Activated CD4-positive, alpha-beta T cell treated with anti-CD3 and anti-CD28 coated beads, Interleukin-2, Interleukin-4, amounts not matched to agents 100 ng/mL and 50 ng/mL, durations not matched to agents 16 hours and 8 hours (primary cell): ENCODE results near the gene CHMP4B.
"Not testable (repeated sequence)": the region's sequence is repeated elsewhere in the genome, so short reads cannot be mapped to it uniquely, and the experiment has no call there.

Experiments
- DNase-seq: peaks from one replicate; pipeline ENCODE4 v3.0.0-alpha.2; 2020; ENCODE audit warnings: low spot score

The CHMP4B gene

GRCh38 chr20:33790566-33790965 lies 20.6 kb upstream of the CHMP4B start:
- no peak for DNase-seq

DNA sequence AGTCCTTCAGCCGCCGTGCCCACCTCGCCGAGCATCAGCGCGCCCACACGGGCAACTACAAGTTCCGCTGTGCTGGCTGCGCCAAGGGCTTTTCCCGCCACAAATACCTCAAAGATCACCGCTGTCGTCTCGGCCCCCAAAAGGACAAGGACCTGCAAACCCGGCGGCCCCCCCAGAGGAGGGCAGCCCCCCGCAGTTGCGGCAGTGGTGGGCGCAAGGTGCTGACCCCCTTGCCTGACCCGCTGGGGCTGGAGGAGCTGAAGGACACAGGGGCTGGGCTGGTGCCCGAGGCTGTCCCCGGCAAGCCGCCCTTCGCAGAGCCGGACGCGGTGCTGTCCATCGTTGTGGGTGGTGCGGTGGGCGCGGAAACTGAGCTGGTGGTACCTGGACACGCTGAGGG lies 20.1 kb upstream of the CHMP4B start:
- DNase-seq, result no peak

- no peak for DNase-seq
Measured at GRCh38 chr20:33791540-33791939, 19.6 kb upstream of the CHMP4B start.

GRCh38 chr20:33791959-33792597 lies 19.1 kb upstream of the CHMP4B start:
- DNase-seq, result peak; percentile 42

GRCh38 chr20:33792598-33792989 lies 18.6 kb upstream of the CHMP4B start:
- DNase-seq, result not testable (repeated sequence)

DNA sequence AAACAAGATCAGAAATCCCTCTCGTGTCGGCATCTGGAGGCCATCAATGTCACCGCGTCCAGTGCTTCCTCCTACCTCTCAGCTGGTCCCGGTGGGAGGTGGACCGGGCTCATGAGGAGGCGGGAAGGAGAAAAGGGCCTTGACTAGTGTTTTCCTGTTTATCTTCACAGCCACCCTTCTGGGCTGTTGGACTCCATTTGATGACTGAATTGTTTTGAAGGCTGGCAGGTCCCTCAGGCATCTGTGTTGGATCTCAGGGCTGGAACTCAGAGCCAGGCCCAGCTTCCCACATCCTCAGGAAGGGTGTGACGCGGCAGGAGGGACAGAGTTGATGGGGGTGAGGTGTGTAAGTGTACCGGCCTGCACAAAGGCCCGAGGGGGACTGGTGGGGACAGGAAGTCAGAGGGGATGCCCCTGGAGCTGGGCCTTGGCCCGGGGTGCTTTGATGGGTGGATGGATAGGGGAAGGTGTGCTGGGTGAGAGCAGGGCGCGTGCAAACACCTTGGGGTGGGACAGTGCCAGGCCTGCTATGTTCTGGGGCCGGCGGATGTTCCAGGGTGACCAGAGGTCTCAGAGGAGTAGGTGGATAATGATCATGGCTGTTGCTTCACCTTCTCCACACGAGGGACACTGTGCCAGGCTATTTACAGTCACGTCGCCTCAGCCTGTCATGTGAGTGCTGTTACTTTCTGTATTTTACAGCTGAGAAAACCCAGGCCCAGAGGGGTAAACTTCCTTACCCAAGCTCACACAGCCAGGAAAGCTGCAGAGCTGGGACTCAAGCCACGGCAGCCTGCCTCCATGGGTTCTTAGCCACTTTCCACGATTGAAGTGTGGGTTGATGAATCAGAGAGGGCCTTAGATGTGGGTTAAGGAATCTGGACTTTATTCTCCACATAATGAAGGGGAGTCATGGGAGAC lies 17.9 kb upstream of the CHMP4B start:
- no peak for DNase-seq

DNA sequence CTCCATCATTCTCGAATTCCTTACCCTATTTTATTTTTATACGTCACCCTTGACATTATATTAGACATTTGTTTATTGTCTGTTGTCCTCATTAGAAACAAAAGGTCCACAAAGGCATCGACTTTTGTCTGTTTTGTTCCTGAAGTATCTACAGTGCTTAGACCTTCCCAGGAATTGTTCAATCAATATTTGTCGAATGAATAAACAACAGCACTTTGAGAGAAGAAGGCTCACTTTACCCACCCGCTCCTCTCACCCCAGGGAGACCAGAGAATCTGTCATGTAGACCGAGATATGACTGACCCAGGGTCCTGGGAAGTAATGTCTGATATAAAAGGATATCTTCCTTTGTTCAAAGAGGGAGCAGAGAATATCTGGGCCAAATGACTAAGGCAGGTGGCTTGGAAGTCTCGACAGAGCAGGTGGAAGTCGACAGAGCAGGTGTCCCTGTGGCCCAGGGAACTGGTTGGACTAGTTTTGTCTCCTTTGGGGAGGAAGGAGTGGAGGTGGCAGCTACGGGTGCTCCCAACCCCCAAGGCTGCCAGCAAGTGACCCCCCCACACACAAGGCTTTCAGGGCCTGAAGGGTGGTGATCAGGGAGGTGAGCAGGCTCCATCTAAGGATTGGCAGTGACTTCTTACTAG lies 14.8 kb upstream of the CHMP4B start:
- no peak for DNase-seq

GRCh38 chr20:33796907-33797544 lies 14.1 kb upstream of the CHMP4B start:
- DNase-seq, result no peak

DNA sequence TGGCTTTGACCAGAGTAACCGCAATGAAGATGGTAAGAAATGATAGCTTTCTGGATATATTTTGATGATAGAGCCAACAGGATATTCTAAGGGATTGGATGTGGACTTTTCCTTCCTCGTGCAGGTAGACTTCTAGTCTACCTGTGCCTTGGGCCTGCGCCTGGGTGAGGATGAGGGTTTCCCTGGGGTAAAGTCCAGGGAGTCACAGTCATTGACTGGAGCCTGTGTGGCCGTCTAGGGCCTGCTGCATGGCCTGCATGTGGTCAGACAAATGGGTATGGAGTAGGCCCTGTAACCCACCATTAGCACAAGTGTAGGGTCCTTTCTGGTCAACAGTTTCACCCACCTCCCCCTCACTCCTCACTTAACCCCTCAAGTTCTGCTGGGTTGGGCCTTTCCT lies 12.7 kb upstream of the CHMP4B start:
- DNase-seq, result no peak

DNA sequence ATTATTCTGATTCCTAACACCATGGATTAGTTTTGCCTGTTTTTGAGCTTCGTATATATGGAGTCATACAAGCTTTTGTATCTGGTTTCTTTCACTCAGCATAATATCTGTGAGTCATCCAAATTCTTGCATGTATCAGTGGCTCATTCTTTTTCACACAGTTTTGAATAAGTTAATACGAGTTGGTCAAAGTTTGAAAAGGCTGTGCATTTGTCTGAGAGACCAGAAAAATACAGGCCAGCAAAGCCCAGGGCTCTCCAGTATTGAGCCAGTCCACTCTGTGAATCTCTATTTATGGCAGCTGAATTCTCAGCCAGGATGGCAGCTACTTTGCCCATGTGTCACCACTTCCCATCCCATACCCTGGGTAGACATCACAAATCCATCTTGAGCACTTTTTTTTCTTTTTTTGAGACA lies 7.2 kb upstream of the CHMP4B start:
- DNase-seq, result no peak

DNA sequence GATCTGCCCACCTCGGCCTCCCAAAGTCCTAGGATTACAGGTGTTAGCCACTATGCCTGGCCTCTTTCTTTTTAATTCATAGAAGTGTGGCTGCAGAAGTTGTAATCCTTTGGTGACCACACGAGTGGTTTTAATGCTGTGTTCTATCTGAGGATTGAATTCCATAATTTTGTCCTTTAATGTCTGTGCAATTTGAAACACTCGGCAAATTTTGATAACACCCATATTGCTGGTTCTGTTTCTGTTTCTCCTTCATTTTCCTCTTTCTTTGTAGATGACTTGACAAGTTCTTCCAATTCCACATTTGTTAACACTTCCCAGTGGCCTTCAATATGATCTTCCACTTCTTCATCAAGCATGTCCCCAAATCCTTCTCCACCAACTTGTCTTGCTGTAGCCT lies 2.8 kb upstream of the CHMP4B start:
- no peak for DNase-seq

DNA sequence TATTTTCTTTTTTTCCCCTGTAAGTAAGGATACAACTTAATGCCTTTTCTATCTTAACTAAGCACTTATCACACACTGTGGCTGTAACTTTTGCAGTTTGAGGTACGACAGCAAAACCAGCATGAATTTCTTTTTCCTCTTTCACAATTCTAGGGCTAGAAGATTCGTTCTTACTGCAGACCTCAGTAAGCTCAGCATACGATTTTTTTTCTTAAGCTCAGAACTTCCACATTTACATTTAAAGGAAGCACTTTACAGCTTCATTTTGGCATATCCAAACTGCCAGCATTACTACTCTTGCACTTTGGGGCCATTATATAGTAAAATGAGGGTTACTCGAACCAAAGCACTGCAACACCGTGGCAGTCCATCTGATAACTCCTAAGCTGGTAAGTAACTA lies 889 bp upstream of the CHMP4B start:
- DNase-seq, result no peak

DNA sequence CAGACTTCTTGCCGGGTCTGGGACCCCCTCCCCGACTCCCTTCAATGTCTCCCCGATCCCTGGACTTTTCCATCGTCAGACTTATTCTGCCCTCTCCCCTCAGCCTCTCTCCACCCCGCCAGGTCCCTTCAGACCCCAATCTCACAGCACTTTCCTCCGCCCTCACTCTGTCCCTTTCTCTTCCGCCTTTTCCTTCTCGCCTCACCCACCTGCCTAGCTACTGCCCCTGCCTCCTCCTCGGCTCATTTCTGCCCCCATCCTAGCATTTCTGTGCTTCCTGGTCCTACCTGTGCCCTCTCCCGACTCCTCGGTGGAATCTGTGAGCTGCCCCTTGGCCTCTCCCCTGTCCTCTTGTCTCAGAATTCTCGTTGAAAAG lies 616 bp downstream of the CHMP4B start:
- no peak for DNase-seq

DNA sequence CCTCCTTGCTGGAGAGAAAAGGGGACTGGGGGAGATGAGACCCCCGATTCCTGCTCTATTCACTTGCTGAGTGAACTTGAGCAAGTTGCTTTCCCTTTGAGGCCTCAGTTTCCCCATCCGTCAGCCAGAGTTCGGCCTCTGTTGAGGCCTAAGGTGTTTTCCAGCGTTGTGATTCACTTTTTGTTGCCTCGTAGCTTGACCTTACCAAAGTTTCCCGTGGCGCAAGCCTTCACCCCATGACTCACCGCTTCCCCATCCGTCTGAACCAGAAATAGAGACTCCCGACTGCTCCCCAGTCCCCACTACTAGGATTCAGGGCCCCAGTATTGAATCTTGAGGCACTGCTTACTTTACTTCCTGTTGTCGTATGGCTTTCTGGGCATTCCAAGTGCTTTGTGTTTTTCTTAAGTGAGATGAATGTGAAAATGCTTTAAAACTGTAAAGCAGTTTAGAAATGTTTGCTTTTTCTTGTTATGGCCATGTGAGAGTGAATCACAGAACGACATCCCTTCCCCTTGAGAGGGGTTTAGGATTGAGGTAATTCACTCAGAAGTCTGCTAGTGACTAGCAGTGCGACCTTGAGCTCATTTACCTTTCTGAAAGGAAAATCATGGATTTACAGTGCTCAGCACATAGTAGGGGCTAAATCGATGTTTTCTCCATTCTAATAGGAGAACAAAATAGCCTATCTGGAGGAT lies 1.2 kb downstream of the CHMP4B start:
- peak; percentile 29 for DNase-seq

DNA sequence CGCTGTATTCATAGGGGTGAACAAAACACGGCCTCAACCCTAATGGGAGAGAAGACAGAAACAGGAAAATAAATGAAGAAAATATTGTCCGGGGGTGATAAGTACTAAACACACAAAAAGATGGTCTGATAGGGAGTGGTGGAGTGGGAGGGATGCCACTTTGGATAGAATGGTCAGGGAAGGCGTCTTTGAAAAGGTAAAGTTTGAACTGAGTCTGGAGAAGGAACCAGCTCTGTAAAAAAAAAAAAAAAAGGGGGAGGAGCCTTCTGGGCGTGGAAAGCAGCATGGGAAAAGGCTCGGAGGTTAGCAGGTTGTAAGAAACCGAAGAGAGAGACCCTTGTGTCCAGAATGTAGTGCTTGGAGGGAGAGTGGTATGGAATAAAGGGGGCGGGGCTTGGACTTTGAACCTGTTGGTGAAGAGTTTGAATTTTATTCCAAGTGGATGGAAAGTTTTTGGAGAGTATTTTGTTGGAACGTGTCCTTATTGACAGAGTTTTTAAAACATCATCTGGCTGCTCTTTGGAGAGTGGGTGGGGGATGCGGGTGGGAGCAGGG lies 1.8 kb downstream of the CHMP4B start:
- DNase-seq, result no peak

DNA sequence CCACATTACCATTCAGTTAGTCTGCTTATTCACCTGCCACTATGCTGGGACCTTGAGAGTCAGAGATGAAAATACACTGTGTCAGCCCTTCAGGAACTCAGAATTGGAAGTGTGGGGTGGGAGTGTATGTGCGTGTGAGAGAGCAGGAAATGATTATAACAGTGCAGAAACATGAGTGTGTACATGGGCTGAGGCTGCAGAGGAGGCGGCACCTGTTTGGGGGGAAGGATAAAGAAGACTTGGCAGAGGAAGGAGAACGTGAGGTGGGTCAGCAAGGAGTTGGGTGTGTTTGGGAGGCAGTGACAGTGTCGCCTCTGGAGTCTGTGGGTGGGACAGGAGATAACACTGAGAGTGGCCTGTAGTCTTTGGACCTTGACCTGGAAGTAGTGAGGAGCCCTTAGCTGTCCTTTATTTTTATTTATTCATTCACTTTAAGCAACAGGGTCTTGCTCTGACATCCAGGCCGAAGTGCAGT lies 3.1 kb downstream of the CHMP4B start:
- no peak for DNase-seq

GRCh38 chr20:33815671-33816070 lies 4.5 kb downstream of the CHMP4B start:
- DNase-seq, result no peak

DNA sequence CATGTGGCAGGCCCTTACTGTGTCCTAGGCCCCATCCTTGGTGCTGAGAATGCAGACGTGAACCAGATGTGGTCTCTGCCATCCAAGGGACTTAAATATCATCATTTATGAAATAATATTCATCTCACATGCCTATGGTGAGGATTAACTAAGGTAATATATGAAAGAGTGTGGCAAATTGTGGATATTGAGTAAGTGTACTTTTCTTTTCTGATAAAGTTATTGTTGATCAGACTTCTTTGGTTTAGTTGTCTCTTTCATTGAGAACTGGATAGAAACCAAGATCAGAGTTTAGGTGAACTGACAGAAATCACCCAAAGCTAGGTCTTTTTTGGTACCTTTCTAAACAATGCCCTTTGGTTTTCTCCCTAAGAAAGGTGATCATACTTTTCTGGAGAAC lies 5.0 kb downstream of the CHMP4B start:
- no peak for DNase-seq

GRCh38 chr20:33817411-33817810 lies 6.3 kb downstream of the CHMP4B start:
- no peak for DNase-seq

DNA sequence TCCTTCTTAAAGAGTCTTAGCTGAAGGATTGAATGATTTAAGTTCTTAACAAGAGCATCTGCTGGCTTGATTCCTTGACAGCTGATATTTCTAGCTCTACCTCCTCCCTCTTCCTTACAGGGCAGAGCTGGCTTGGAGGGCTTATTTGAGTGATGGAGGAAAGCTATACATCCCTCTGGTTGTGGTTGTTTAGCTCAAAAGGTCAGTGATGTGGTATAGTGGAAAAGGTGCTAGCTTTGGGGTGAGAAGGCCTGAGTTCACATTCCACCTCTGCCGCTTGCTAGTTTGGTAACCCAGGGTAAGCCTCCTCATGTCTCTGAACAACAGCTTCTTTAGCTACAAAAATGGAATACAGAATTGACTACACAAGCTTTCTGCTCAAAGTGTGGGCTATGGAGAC lies 8.3 kb downstream of the CHMP4B start:
- DNase-seq, result no peak

DNA sequence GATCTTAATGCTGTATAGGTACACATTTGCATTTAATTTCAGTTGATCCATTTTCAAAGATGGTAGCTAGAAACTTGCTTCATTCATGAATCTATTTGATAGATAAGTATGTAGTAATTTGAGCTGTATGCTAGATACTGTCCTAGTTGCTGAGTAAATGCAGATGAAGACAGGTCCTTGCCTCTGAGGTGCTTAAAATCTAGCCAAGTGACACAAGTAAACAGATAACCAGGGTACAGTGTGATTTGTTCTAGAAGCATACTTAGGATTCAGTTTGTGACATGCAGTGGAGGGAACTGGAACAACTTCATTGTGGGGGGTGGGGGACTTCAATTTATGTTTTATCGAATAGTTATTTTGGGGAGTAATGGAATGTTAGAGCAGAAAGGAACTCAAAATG lies 9.2 kb downstream of the CHMP4B start:
- no peak for DNase-seq
